Subcutaneous abdominal adipose tissue (tissue), 5 donors: ENCODE data around the gene COL4A1.

Experiments
- H3K27ac ChIP-seq: one replicate; pipeline ENCODE4 v1.7.0; 2013; ENCODE audit warnings: low read depth, mild to moderate bottlenecking, inconsistent platforms, low read length, moderate library complexity
- H3K27me3 ChIP-seq, 5 donors: one replicate each; pipeline ENCODE4 v1.7.0; 2013; ENCODE audit warnings: low read length in 5 of 5, inconsistent platforms in 1 of 5; ENCODE audit not compliant: control insufficient read depth in 5 of 5, insufficient read depth in 4 of 5
- H3K36me3 ChIP-seq, 5 donors: one replicate each; pipeline ENCODE4 v1.7.0; 2013; ENCODE audit warnings: low read length in 5 of 5; ENCODE audit not compliant: control insufficient read depth in 5 of 5, insufficient read depth in 5 of 5
- H3K4me1 ChIP-seq, 5 donors: one replicate each; pipeline ENCODE4 v1.7.0; 2013; ENCODE audit warnings: low read length in 5 of 5, mild to moderate bottlenecking in 3 of 5, moderate library complexity in 1 of 5; ENCODE audit not compliant: control insufficient read depth in 5 of 5, insufficient read depth in 5 of 5
- H3K4me3 ChIP-seq, 5 donors: one replicate each; pipeline ENCODE4 v1.7.0; 2013; ENCODE audit warnings: low read length in 5 of 5, low read depth in 1 of 5
- H3K9ac ChIP-seq, 5 donors: one replicate each; pipeline ENCODE4 v1.7.0; 2013; ENCODE audit warnings: low read length in 5 of 5, mild to moderate bottlenecking in 4 of 5, moderate library complexity in 3 of 5
- H3K9me3 ChIP-seq, 5 donors: one replicate each; pipeline ENCODE4 v1.7.0; 2013; ENCODE audit warnings: low read length in 5 of 5; ENCODE audit not compliant: control insufficient read depth in 5 of 5
- donor health status: healthy.
- donor health status: healthy.
- donor health status: healthy.
- donor health status: healthy.
- donor health status: healthy.

The COL4A1 gene

GRCh38 chr13:110349239-110349638, 42.3 kb upstream of the COL4A1 start:
- H3K36me3 ChIP-seq: peaks cover 0 to 16% (median 12%) of the 10 kb centered on the region in 5 donors
- H3K9ac ChIP-seq: peak overlapping the region in 1 of 5 donors; percentile 25
- peaks cover 12 to 60% (median 53%) of the 10 kb centered on the region in 5 donors for H3K4me1 ChIP-seq
- no peaks in the 10 kb centered on the region for H3K9me3 ChIP-seq
- no peaks in the 10 kb centered on the region for H3K27me3 ChIP-seq
- H3K27ac ChIP-seq: peak overlapping the region; percentile 94
- H3K4me3 ChIP-seq: no peak overlapping the region

- Histone ChIP-seq H3K36me3 (peaks cover 0 to 13% (median 12%) of the 10 kb centered on the region in 5 donors), H3K27ac (peak overlapping the region; percentile 94), H3K4me1 (peaks cover 12 to 58% (median 46%) of the 10 kb centered on the region in 5 donors), H3K4me3 (no peak overlapping the region), H3K27me3 (no peaks in the 10 kb centered on the region), H3K9me3 (no peaks in the 10 kb centered on the region), H3K9ac (no peak overlapping the region)
These were observed 41.5 kb upstream of the COL4A1 start for GRCh38 chr13:110348309-110349105.

GRCh38 chr13:110347535-110348308, 40.8 kb upstream of the COL4A1 start:
- peak overlapping the region in 1 of 5 donors; percentile 13 for H3K4me3 ChIP-seq
- peak overlapping the region; percentile 94 for H3K27ac ChIP-seq
- H3K27me3 ChIP-seq: no peaks in the 10 kb centered on the region
- H3K9ac ChIP-seq: peak overlapping the region in 2 of 5 donors; percentile 21 to 30
- peaks cover 12 to 55% (median 38%) of the 10 kb centered on the region in 5 donors for H3K4me1 ChIP-seq
- no peaks in the 10 kb centered on the region for H3K9me3 ChIP-seq
- H3K36me3 ChIP-seq: peaks cover 0 to 12% (median 11%) of the 10 kb centered on the region in 5 donors

GRCh38 chr13:110347088-110347487, 40.1 kb upstream of the COL4A1 start:
- Histone ChIP-seq H3K9ac (peak overlapping the region in 2 of 5 donors; percentile 1 to 13), H3K9me3 (no peaks in the 10 kb centered on the region), H3K4me1 (peaks cover 12 to 60% (median 38%) of the 10 kb centered on the region in 5 donors), H3K4me3 (no peak overlapping the region), H3K27ac (peak overlapping the region; percentile 94), H3K27me3 (no peaks in the 10 kb centered on the region), H3K36me3 (peaks cover 0 to 15% (median 11%) of the 10 kb centered on the region in 5 donors)

- Histone ChIP-seq H3K4me3 (no peak overlapping the region), H3K4me1 (peaks cover 12 to 61% (median 40%) of the 10 kb centered on the region in 5 donors), H3K9me3 (no peaks in the 10 kb centered on the region), H3K27ac (peak overlapping the region; percentile 94), H3K9ac (peak overlapping the region in 2 of 5 donors; percentile 1 to 13), H3K36me3 (peaks cover 0 to 15% (median 11%) of the 10 kb centered on the region in 5 donors), H3K27me3 (no peaks in the 10 kb centered on the region)
These were observed 39.7 kb upstream of the COL4A1 start for GRCh38 chr13:110346661-110347067.

GRCh38 chr13:110345701-110346100, 38.7 kb upstream of the COL4A1 start:
- no peak overlapping the region for H3K9ac ChIP-seq
- H3K27me3 ChIP-seq: no peaks in the 10 kb centered on the region
- H3K27ac ChIP-seq: peak overlapping the region; percentile 94
- H3K4me3 ChIP-seq: no peak overlapping the region
- peaks cover 14 to 69% (median 49%) of the 10 kb centered on the region in 5 donors for H3K4me1 ChIP-seq
- H3K36me3 ChIP-seq: peaks cover 0 to 15% (median 11%) of the 10 kb centered on the region in 5 donors
- H3K9me3 ChIP-seq: no peaks in the 10 kb centered on the region

GRCh38 chr13:110345266-110345665, 38.3 kb upstream of the COL4A1 start:
- H3K27ac ChIP-seq: peak overlapping the region; percentile 94
- peaks cover 13 to 69% (median 53%) of the 10 kb centered on the region in 5 donors for H3K4me1 ChIP-seq
- H3K4me3 ChIP-seq: no peak overlapping the region
- H3K9me3 ChIP-seq: no peaks in the 10 kb centered on the region
- H3K9ac ChIP-seq: peak overlapping the region in 2 of 5 donors; percentile 8 to 10
- H3K27me3 ChIP-seq: no peaks in the 10 kb centered on the region
- H3K36me3 ChIP-seq: peaks cover 0 to 15% (median 11%) of the 10 kb centered on the region in 5 donors

- Histone ChIP-seq H3K4me3 (no peak overlapping the region), H3K27ac (peak overlapping the region; percentile 94), H3K4me1 (peaks cover 16 to 69% (median 61%) of the 10 kb centered on the region in 5 donors)
These were observed 37.4 kb upstream of the COL4A1 start for GRCh38 chr13:110344320-110344719.

GRCh38 chr13:110343241-110343865, 36.4 kb upstream of the COL4A1 start:
- peaks cover 0 to 15% (median 11%) of the 10 kb centered on the region in 5 donors for H3K36me3 ChIP-seq
- H3K27ac ChIP-seq: peak overlapping the region; percentile 94
- no peak overlapping the region for H3K9ac ChIP-seq
- H3K27me3 ChIP-seq: no peaks in the 10 kb centered on the region
- peaks cover 18 to 69% (median 61%) of the 10 kb centered on the region in 5 donors for H3K4me1 ChIP-seq
- H3K9me3 ChIP-seq: no peaks in the 10 kb centered on the region
- H3K4me3 ChIP-seq: no peak overlapping the region

More at GRCh38 chr13:110344320-110344719, 37.4 kb upstream of the COL4A1 start:
- peaks cover 0 to 15% (median 11%) of the 10 kb centered on the region in 5 donors for H3K36me3 ChIP-seq
- H3K9ac ChIP-seq: no peak overlapping the region
- H3K9me3 ChIP-seq: no peaks in the 10 kb centered on the region
- no peaks in the 10 kb centered on the region for H3K27me3 ChIP-seq
